NB4 (cell line): ENCODE results near the gene CPA3.

Source experiments
- POLR2A ChIP-seq: IDR thresholded peaks from 2 replicates; pipeline ENCODE4 v1.6.1; 2011; ENCODE audit warnings: mild to moderate bottlenecking; ENCODE audit not compliant: insufficient read length; ENCODE audit errors: extremely low read depth
- TF ChIP-seq, protein P1 (sequence below): IDR thresholded peaks from one replicate; pipeline ENCODE4 v1.5.1; 2012; ENCODE audit warnings: low read depth, low read length
- TF ChIP-seq, protein P2 (sequence below): IDR thresholded peaks from 2 replicates; pipeline ENCODE4 v1.6.1; 2011; ENCODE audit warnings: low read depth, low read length

- TF ChIP-seq, protein P1, sequence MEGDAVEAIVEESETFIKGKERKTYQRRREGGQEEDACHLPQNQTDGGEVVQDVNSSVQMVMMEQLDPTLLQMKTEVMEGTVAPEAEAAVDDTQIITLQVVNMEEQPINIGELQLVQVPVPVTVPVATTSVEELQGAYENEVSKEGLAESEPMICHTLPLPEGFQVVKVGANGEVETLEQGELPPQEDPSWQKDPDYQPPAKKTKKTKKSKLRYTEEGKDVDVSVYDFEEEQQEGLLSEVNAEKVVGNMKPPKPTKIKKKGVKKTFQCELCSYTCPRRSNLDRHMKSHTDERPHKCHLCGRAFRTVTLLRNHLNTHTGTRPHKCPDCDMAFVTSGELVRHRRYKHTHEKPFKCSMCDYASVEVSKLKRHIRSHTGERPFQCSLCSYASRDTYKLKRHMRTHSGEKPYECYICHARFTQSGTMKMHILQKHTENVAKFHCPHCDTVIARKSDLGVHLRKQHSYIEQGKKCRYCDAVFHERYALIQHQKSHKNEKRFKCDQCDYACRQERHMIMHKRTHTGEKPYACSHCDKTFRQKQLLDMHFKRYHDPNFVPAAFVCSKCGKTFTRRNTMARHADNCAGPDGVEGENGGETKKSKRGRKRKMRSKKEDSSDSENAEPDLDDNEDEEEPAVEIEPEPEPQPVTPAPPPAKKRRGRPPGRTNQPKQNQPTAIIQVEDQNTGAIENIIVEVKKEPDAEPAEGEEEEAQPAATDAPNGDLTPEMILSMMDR: no peak
- TF ChIP-seq, protein P2, sequence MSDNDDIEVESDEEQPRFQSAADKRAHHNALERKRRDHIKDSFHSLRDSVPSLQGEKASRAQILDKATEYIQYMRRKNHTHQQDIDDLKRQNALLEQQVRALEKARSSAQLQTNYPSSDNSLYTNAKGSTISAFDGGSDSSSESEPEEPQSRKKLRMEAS: no peak
- no peak for TF ChIP-seq POLR2A
These were observed 73.8 kb downstream of the CPA3 start for GRCh38 chr3:148938936-148939335.
